H9 (cell line): Measurements from ENCODE around the gene PSMC1. TPM values are rescaled to one million over a fixed set of nuclear protein-coding genes. Genes with fewer than 3 reads are reported as not detected.
A peak's percentile ranks its signal among the peaks of the same experiment; 100 is the strongest.

Source experiments
- DNase-seq: peaks from one replicate; pipeline ENCODE4 v3.0.0-alpha.2; 2017
- H2AFZ ChIP-seq: one replicate; pipeline ENCODE4 v1.6.1; 2013; ENCODE audit warnings: mild to moderate bottlenecking, low read length, control low read depth, moderate library complexity
- H2AK5ac ChIP-seq: 2 replicates; pipeline ENCODE4 v1.6.1; 2013; ENCODE audit warnings: low read length, control low read depth, mixed read lengths; ENCODE audit not compliant: insufficient read length
- H2BK120ac ChIP-seq: one replicate; pipeline ENCODE4 v1.6.1; 2013; ENCODE audit warnings: low read depth, mild to moderate bottlenecking, low read length, control low read depth, inconsistent platforms; ENCODE audit not compliant: poor library complexity, severe bottlenecking
- H2BK12ac ChIP-seq: 2 replicates; pipeline ENCODE4 v1.6.1; 2013; ENCODE audit warnings: low read length, control low read depth, mixed read lengths, low read depth; ENCODE audit not compliant: insufficient read length
- H2BK15ac ChIP-seq: 2 replicates; pipeline ENCODE4 v1.6.1; 2013; ENCODE audit warnings: low read depth, low read length, control low read depth
- H2BK20ac ChIP-seq: one replicate; pipeline ENCODE4 v1.6.1; 2013; ENCODE audit warnings: low read depth, mild to moderate bottlenecking, low read length, control low read depth, inconsistent platforms; ENCODE audit not compliant: poor library complexity, severe bottlenecking
- H2BK5ac ChIP-seq: 2 replicates; pipeline ENCODE4 v1.6.1; 2013; ENCODE audit warnings: low read length, control low read depth, mixed read lengths; ENCODE audit not compliant: insufficient read length
- H3K14ac ChIP-seq: 2 replicates; pipeline ENCODE4 v1.6.1; 2013; ENCODE audit warnings: low read length, control low read depth; ENCODE audit not compliant: insufficient read depth
- H3K18ac ChIP-seq: 2 replicates; pipeline ENCODE4 v1.6.1; 2013; ENCODE audit warnings: low read depth, mild to moderate bottlenecking, mixed read lengths, low read length, control low read depth; ENCODE audit not compliant: insufficient read length
- H3K23ac ChIP-seq: 2 replicates; pipeline ENCODE4 v1.6.1; 2013; ENCODE audit warnings: low read length, control low read depth, mixed read lengths, low read depth; ENCODE audit not compliant: insufficient read length
- H3K23me2 ChIP-seq: 2 replicates; pipeline ENCODE4 v1.6.1; 2013; ENCODE audit warnings: low read depth, mild to moderate bottlenecking, mixed read lengths, low read length, control low read depth; ENCODE audit not compliant: insufficient read length, poor library complexity, severe bottlenecking
- H3K27ac ChIP-seq: 2 replicates; pipeline ENCODE4 v1.5.1; 2013; ENCODE audit warnings: low read length, control low read depth, mixed read lengths, low read depth; ENCODE audit not compliant: insufficient read length
- H3K27me3 ChIP-seq: 2 replicates; pipeline ENCODE4 v1.6.1; 2013; ENCODE audit warnings: low read length, control low read depth, inconsistent platforms; ENCODE audit not compliant: insufficient read depth
- H3K4ac ChIP-seq: 2 replicates; pipeline ENCODE4 v1.6.1; 2013; ENCODE audit warnings: low read depth, mild to moderate bottlenecking, control low read depth, inconsistent platforms, low read length, moderate library complexity
- H3K4me1 ChIP-seq: 2 replicates; pipeline ENCODE4 v1.6.1; 2013; ENCODE audit warnings: low read length, control low read depth, inconsistent platforms; ENCODE audit not compliant: insufficient read depth
- H3K4me2 ChIP-seq: 2 replicates; pipeline ENCODE4 v1.6.1; 2013; ENCODE audit warnings: low read length, control low read depth, mixed read lengths; ENCODE audit not compliant: insufficient read length, insufficient read depth
- H3K56ac ChIP-seq: 2 replicates; pipeline ENCODE4 v1.6.1; 2013; ENCODE audit warnings: low read depth, mild to moderate bottlenecking, mixed read lengths, low read length, control low read depth; ENCODE audit not compliant: insufficient read length
- H3K79me1 ChIP-seq: 2 replicates; pipeline ENCODE4 v1.6.1; 2013; ENCODE audit warnings: low read depth, mild to moderate bottlenecking, moderate library complexity, low read length, control low read depth, inconsistent platforms; ENCODE audit not compliant: insufficient read depth, poor library complexity, severe bottlenecking
- H3K79me2 ChIP-seq: 2 replicates; pipeline ENCODE4 v1.6.1; 2013; ENCODE audit warnings: low read length, control low read depth, inconsistent platforms; ENCODE audit not compliant: insufficient read depth
- H3K9ac ChIP-seq: 2 replicates; pipeline ENCODE4 v1.6.1; 2013; ENCODE audit warnings: low read length, control low read depth, mixed read lengths; ENCODE audit not compliant: insufficient read length; ENCODE audit errors: extremely low read depth
- H3K9me3 ChIP-seq: one replicate; pipeline ENCODE4 v1.6.1; 2013; ENCODE audit warnings: low read depth, low read length, inconsistent platforms; ENCODE audit not compliant: control insufficient read depth
- H3T11ph ChIP-seq: one replicate; pipeline ENCODE4 v1.6.1; 2013; ENCODE audit warnings: mild to moderate bottlenecking, low read length, control low read depth, inconsistent platforms
- H4K20me1 ChIP-seq: one replicate; pipeline ENCODE4 v1.6.1; 2013; ENCODE audit not compliant: control insufficient read depth, insufficient read length, insufficient read depth
- H4K5ac ChIP-seq: 2 replicates; pipeline ENCODE4 v1.6.1; 2013; ENCODE audit warnings: low read depth, mild to moderate bottlenecking, mixed read lengths, low read length, control low read depth; ENCODE audit not compliant: insufficient read length
- H4K8ac ChIP-seq: replicated peaks from 2 replicates; pipeline ENCODE4 v1.6.1; 2013; ENCODE audit warnings: low read length, control low read depth, mixed read lengths, low read depth; ENCODE audit not compliant: insufficient read length
- H4K91ac ChIP-seq: 2 replicates; pipeline ENCODE4 v1.6.1; 2013; ENCODE audit warnings: low read depth, mild to moderate bottlenecking, moderate library complexity, mixed read lengths, low read length, control low read depth; ENCODE audit not compliant: insufficient read length
- H3K27ac Mint-ChIP-seq, 3 experiments: 2 replicates in 2 of 3; 3 replicates in 1 of 3; pipeline ENCODE4 v1.8.0; 2020 to 2021; ENCODE audit warnings: mixed read lengths in 3 of 3, mild to moderate bottlenecking in 1 of 3, moderate library complexity in 1 of 3
- H3K27me3 Mint-ChIP-seq: 2 replicates; pipeline ENCODE4 v1.8.0; 2021; ENCODE audit warnings: low read depth, mild to moderate bottlenecking, moderate library complexity, mixed read lengths
- H3K36me3 Mint-ChIP-seq, 3 experiments: 2 replicates in 2 of 3; 3 replicates in 1 of 3; pipeline ENCODE4 v1.8.0; 2020 to 2021; ENCODE audit warnings: low read depth in 3 of 3, mixed read lengths in 3 of 3; ENCODE audit not compliant: insufficient read depth in 1 of 3
- H3K4me1 Mint-ChIP-seq, 2 experiments: 2 replicates each; pipeline ENCODE4 v1.8.0; 2020; ENCODE audit warnings: mixed read lengths in 2 of 2
- H3K4me3 Mint-ChIP-seq, 2 experiments: 2 replicates in 1 of 2; 3 replicates in 1 of 2; pipeline ENCODE4 v1.8.0; 2020 to 2021; ENCODE audit warnings: mild to moderate bottlenecking in 2 of 2, mixed read lengths in 2 of 2, moderate library complexity in 1 of 2
- H3K9me3 Mint-ChIP-seq, 2 experiments: 2 replicates in 1 of 2; 3 replicates in 1 of 2; pipeline ENCODE4 v1.8.0; 2020; ENCODE audit warnings: mild to moderate bottlenecking in 2 of 2, mixed read lengths in 2 of 2, moderate library complexity in 1 of 2
- WGBS: extraction: QIAGEN DNeasy Blood & Tissue Kit; methylation state at CpG from one replicate; pipeline ENCODE4 v1.1.7; 2013; ENCODE audit warnings: missing lambda C conversion rate, low lambda C conversion rate, mixed read lengths; ENCODE audit not compliant: insufficient read length; ENCODE audit errors: extremely low coverage; 5-methylcytosine and 5-hydroxymethylcytosine counted together
- total RNA-seq: library from RNA; stranded (reverse); gene quantifications from 2 replicates; pipeline ENCODE4 v1.2.1, GENCODE V29; 2021
- TF ChIP-seq, protein P1 (sequence below): fragments of 200-600 bp; sonication (generic); conservative IDR thresholded peaks from 3 replicates; pipeline ENCODE4 v1.8.0; 2021; ENCODE audit warnings: antibody characterized with exemption, mild to moderate bottlenecking

PSMC1 gene
- total RNA-seq, 1 experiment from 2014 or later: 113 TPM

DNA sequence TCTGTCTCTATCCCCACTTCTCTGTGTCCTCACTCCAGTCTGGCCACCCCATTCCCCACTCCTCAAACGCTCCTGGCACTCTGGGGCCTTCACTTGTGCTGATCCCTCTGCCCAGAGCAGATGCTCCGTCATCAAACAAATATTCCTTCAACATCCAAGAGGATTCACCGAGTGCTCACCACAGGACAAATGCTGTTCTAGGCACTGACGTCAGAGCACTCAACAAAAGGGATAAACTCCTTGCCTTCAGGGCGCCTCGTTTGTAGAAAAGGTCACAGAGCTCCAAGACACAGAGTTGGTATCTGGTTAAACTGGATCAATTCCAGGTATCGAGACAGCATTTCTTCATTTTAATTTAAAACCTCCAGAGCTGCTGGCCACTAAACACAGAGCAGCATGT is 35.3 kb downstream of the PSMC1 start:
- no peak overlapping the region for H3K56ac ChIP-seq
- no peak overlapping the region for H3K4me2 ChIP-seq
- no peak overlapping the region for H4K91ac ChIP-seq
- DNase-seq: no peak
- H3K27me3 ChIP-seq: no peaks in the 10 kb centered on the region
- no peak overlapping the region for H3K9ac ChIP-seq
- no CpG with 5 or more reads among the region's 7 CpGs for WGBS
- Mint-ChIP-seq H3K4me3 (no peak overlapping the region), H3K27ac (peak overlapping the region in 2 of 3 experiments; percentile 50 to 81; a peak in 4 of 7 replicates), H3K36me3 (peaks cover 8 to 62% (median 35%) of the 10 kb centered on the region in 3 experiments; a peak in 6 of 7 replicates), H3K4me1 (peaks cover 18 to 26% of the 10 kb centered on the region in 2 experiments), H3K9me3 (no peaks in the 10 kb centered on the region), H3K27me3 (no peaks in the 10 kb centered on the region)
- no peak overlapping the region for H3K4ac ChIP-seq
- no peak overlapping the region for H2BK120ac ChIP-seq
- no peak overlapping the region for H2BK12ac ChIP-seq
- H2BK20ac ChIP-seq: no peak overlapping the region
- H4K5ac ChIP-seq: no peak overlapping the region
- H2BK15ac ChIP-seq: no peak overlapping the region
- no peaks in the 10 kb centered on the region for H3K9me3 ChIP-seq
- H3K18ac ChIP-seq: no peak overlapping the region
- TF ChIP-seq, protein P1, sequence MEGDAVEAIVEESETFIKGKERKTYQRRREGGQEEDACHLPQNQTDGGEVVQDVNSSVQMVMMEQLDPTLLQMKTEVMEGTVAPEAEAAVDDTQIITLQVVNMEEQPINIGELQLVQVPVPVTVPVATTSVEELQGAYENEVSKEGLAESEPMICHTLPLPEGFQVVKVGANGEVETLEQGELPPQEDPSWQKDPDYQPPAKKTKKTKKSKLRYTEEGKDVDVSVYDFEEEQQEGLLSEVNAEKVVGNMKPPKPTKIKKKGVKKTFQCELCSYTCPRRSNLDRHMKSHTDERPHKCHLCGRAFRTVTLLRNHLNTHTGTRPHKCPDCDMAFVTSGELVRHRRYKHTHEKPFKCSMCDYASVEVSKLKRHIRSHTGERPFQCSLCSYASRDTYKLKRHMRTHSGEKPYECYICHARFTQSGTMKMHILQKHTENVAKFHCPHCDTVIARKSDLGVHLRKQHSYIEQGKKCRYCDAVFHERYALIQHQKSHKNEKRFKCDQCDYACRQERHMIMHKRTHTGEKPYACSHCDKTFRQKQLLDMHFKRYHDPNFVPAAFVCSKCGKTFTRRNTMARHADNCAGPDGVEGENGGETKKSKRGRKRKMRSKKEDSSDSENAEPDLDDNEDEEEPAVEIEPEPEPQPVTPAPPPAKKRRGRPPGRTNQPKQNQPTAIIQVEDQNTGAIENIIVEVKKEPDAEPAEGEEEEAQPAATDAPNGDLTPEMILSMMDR: no peak
- H3K79me1 ChIP-seq: no peaks in the 10 kb centered on the region
- H4K8ac ChIP-seq: no peak overlapping the region
- H3K79me2 ChIP-seq: no peaks in the 10 kb centered on the region
- H4K20me1 ChIP-seq: no peaks in the 10 kb centered on the region
- no peaks in the 10 kb centered on the region for H3K4me1 ChIP-seq
- no peak overlapping the region for H2AK5ac ChIP-seq
- H2AFZ ChIP-seq: no peak overlapping the region
- no peak overlapping the region for H3K14ac ChIP-seq
- no peak overlapping the region for H2BK5ac ChIP-seq
- H3K23ac ChIP-seq: no peak overlapping the region
- no peak overlapping the region for H3K27ac ChIP-seq
- no peak overlapping the region for H3T11ph ChIP-seq
- H3K23me2 ChIP-seq: no peaks in the 10 kb centered on the region
